WERI-Rb-1 (cell line): ENCODE results near the gene TFIP11.

Experiments used
- DNase-seq: peaks from one replicate; pipeline ENCODE4 v3.0.0-alpha.2; 2020
- H3K27ac ChIP-seq: fragments of 250-450 bp; sonication (Bioruptor Pico); 2 replicates; pipeline ENCODE4 v1.5.1; 2020; ENCODE audit warnings: mild to moderate bottlenecking, moderate library complexity
- H3K27me3 ChIP-seq: fragments of 250-450 bp; sonication (Bioruptor Pico); 2 replicates; pipeline ENCODE4 v1.5.1; 2021; ENCODE audit warnings: mild to moderate bottlenecking, low read depth, moderate library complexity; ENCODE audit not compliant: insufficient read depth, severe bottlenecking
- H3K36me3 ChIP-seq: fragments of 250-450 bp; sonication (Bioruptor Pico); 2 replicates; pipeline ENCODE4 v1.5.1; 2020; ENCODE audit warnings: mild to moderate bottlenecking, moderate library complexity
- H3K4me3 ChIP-seq: 2 replicates; pipeline ENCODE4 v1.5.1; 2011; ENCODE audit warnings: low read depth, mild to moderate bottlenecking, control low read depth, low read length
- H3K9me3 ChIP-seq: fragments of 250-450 bp; sonication (Bioruptor Pico); 2 replicates; pipeline ENCODE4 v1.5.1; 2021; ENCODE audit warnings: mild to moderate bottlenecking, moderate library complexity; ENCODE audit not compliant: severe bottlenecking
- CTCF ChIP-seq: IDR thresholded peaks from 2 replicates; pipeline ENCODE4 v1.5.1; 2011; ENCODE audit warnings: low read depth, mild to moderate bottlenecking, control low read depth, inconsistent platforms, low read length

Gene TFIP11

GRCh38 chr22:26513838-26514237 is 1.6 kb upstream of the TFIP11 start:
- Histone ChIP-seq H3K9me3 (no peaks in the 10 kb centered on the region), H3K4me3 (no peak overlapping the region), H3K27me3 (no peaks in the 10 kb centered on the region), H3K36me3 (peaks cover 13% of the 10 kb centered on the region), H3K27ac (no peak overlapping the region)
- no peak for TF ChIP-seq CTCF
- DNase-seq = no peak

GRCh38 chr22:26508148-26508547 is 4.1 kb downstream of the TFIP11 start:
- H3K27me3 ChIP-seq = no peaks in the 10 kb centered on the region
- no peak for TF ChIP-seq CTCF
- peaks cover 65% of the 10 kb centered on the region for H3K36me3 ChIP-seq
- no peak for DNase-seq
- no peaks in the 10 kb centered on the region for H3K9me3 ChIP-seq
- no peak overlapping the region for H3K27ac ChIP-seq
- H3K4me3 ChIP-seq = no peak overlapping the region

- Histone ChIP-seq H3K9me3 (no peaks in the 10 kb centered on the region), H3K27me3 (no peaks in the 10 kb centered on the region), H3K27ac (no peak overlapping the region), H3K36me3 (peaks cover 91% of the 10 kb centered on the region), H3K4me3 (no peak overlapping the region)
- DNase-seq = no peak
- no peak for TF ChIP-seq CTCF
Observed at GRCh38 chr22:26503758-26504157, 8.5 kb downstream of the TFIP11 start.

- Histone ChIP-seq H3K9me3 (no peaks in the 10 kb centered on the region), H3K36me3 (peaks cover 87% of the 10 kb centered on the region), H3K4me3 (no peak overlapping the region), H3K27ac (peak overlapping the region; percentile 31; the same call in 1 of the 2 replicates), H3K27me3 (no peaks in the 10 kb centered on the region)
- TF ChIP-seq CTCF = peak; percentile 79
- DNase-seq = peak; percentile 49
Observed at GRCh38 chr22:26502688-26503561, 9.3 kb downstream of the TFIP11 start.

- no peak overlapping the region for H3K4me3 ChIP-seq
- peaks cover 87% of the 10 kb centered on the region for H3K36me3 ChIP-seq
- no peaks in the 10 kb centered on the region for H3K9me3 ChIP-seq
- DNase-seq = no peak
- no peak for TF ChIP-seq CTCF
- no peaks in the 10 kb centered on the region for H3K27me3 ChIP-seq
- H3K27ac ChIP-seq = no peak overlapping the region
Observed at GRCh38 chr22:26501996-26502395, 10.3 kb downstream of the TFIP11 start.
